Brain microvascular endothelial cell (primary cell): ENCODE data around the gene DGCR8.

Source experiments
- DNase-seq: peaks from one replicate; pipeline ENCODE4 v3.0.0-alpha.2; 2020
- H3K27ac ChIP-seq: fragments of 250-450 bp; sonication (Bioruptor Pico); 2 replicates; pipeline ENCODE4 v1.5.1; 2020; ENCODE audit warnings: mild to moderate bottlenecking, moderate library complexity
- H3K27me3 ChIP-seq: fragments of 250-450 bp; sonication (Bioruptor Pico); replicated peaks from 2 replicates; pipeline ENCODE4 v1.5.1; 2020; ENCODE audit warnings: mild to moderate bottlenecking
- H3K36me3 ChIP-seq: fragments of 250-450 bp; sonication (Bioruptor Pico); replicated peaks from 2 replicates; pipeline ENCODE4 v1.5.1; 2020; ENCODE audit warnings: mild to moderate bottlenecking
- H3K4me3 ChIP-seq: 2 replicates; pipeline ENCODE4 v1.5.1; 2011; ENCODE audit warnings: low read depth, mild to moderate bottlenecking, control low read depth, low read length, moderate library complexity
- CTCF ChIP-seq: IDR thresholded peaks from 2 replicates; pipeline ENCODE4 v1.5.1; 2011; ENCODE audit warnings: low read depth, mild to moderate bottlenecking, moderate library complexity, low read length, control low read depth, inconsistent platforms; ENCODE audit errors: missing control alignments
- in situ Hi-C: cut with HindIII; loops from 2 replicates; pipeline ENCODE4 v1.10.0; 2017; ENCODE audit warnings: low sequenced_read_pairs, low pct_ligation_motif_present

DGCR8 gene

DNA sequence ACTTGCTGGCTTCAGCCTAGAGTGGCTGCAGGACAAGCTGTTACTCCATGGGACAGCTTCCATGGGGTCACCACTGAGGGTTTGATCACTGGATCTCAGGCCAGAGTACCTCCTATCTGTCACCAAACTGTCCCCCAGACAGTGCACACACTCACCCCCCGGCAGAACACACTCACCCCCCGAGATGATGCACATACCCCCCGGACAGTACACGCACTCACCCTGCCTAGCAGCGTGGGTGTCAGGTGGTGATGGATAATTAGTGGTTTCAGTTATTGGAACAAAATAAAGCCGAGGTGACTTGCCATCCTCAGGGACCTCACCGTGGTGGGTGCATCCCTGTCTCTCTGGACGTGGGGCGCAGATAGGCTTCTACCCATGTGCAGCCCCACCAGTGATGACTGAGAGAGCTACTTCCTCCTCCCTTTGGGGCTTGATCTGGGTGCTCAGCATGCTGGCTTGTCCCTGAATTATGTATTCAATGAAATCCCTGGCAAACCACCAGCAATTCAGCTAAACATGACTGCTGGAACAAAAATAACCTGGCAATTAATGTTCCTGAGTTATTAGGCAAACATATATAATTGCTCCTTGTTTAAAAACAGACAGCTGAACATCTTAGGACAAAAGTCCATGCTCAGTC is 40.2 kb upstream of the DGCR8 start:
- peaks cover 21% of the 10 kb centered on the region for H3K36me3 ChIP-seq
- H3K27ac ChIP-seq = no peak overlapping the region
- in situ Hi-C loops = no loop called here
- no peak for DNase-seq
- no peak overlapping the region for H3K4me3 ChIP-seq
- no peaks in the 10 kb centered on the region for H3K27me3 ChIP-seq
- TF ChIP-seq CTCF = no peak

GRCh38 chr22:20040327-20041200 is 39.5 kb upstream of the DGCR8 start:
- Histone ChIP-seq H3K36me3 (peaks cover 21% of the 10 kb centered on the region), H3K4me3 (no peak overlapping the region), H3K27ac (no peak overlapping the region), H3K27me3 (no peaks in the 10 kb centered on the region)
- in situ Hi-C loops = no loop called here
- no peak for TF ChIP-seq CTCF
- no peak for DNase-seq

- peaks cover 28% of the 10 kb centered on the region for H3K36me3 ChIP-seq
- no peak for TF ChIP-seq CTCF
- DNase-seq = no peak
- no peaks in the 10 kb centered on the region for H3K27me3 ChIP-seq
- H3K27ac ChIP-seq = no peak overlapping the region
- no peak overlapping the region for H3K4me3 ChIP-seq
- in situ Hi-C loops = no loop called here
Observed at GRCh38 chr22:20043057-20043996, 36.7 kb upstream of the DGCR8 start.

- no peak for DNase-seq
- Histone ChIP-seq H3K36me3 (peaks cover 29% of the 10 kb centered on the region), H3K27ac (no peak overlapping the region), H3K4me3 (no peak overlapping the region), H3K27me3 (no peaks in the 10 kb centered on the region)
- no peak for TF ChIP-seq CTCF
- in situ Hi-C loops = no loop called here
Observed at GRCh38 chr22:20043997-20044342, 36.1 kb upstream of the DGCR8 start.

DNA sequence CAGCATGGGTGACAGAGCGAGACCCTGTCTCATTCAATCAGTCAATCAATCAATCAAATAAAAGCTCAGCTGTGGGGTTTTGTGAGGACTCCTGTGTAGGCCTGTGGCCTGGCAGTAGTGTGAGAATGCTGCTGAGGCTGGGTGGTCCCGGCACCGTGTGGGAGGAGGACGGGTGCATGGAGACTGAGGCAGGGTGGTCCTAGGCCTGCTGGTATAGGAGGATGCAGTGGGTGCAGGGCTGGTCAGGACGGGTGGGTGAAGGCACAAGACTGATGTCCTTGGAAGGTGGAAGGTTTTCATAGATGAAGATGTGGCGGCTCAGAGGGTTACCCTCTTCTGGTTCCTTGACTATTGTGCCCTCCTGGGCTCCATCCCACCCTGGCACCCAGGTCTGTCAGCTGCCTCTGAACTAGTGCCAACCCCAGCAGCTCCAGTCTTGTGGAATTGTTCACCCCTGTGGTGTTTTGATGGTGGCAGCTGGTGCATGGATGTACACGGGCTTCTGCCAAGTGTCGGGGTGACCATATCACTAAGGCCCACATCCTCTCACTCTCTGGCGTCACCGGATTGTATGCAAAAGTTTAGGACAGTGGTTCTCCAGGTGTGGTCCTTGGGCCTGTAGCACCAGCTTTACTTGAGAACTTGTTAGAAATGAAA is 35.4 kb upstream of the DGCR8 start:
- no peak for DNase-seq
- peaks cover 30% of the 10 kb centered on the region for H3K36me3 ChIP-seq
- TF ChIP-seq CTCF = no peak
- in situ Hi-C loops = no loop called here
- H3K4me3 ChIP-seq = no peak overlapping the region
- H3K27me3 ChIP-seq = no peaks in the 10 kb centered on the region
- no peak overlapping the region for H3K27ac ChIP-seq
